ENCODE measurements around the gene MRGPRF. TPM values are rescaled to one million over a fixed set of nuclear protein-coding genes. Genes with fewer than 3 reads are reported as not detected.

MRGPRF gene
- total and polyA plus RNA-seq, 11 donors, result 1.6 to 13.1 (median 3.5) TPM

GRCh38 chr11:69017951-69018350 is 4.9 kb upstream of the MRGPRF start:
- ATAC-seq, result no peak
- H3K27me3 ChIP-seq, result peaks cover 0 to 17% (median 2%) of the 10 kb centered on the region in 9 donors
- WGBS, 4 donors, result 88 to 94% (median 92%) methylated on average over 10 of the region's 10 CpGs
- H3K4me3 ChIP-seq, result no peak overlapping the region
- DNase-seq, result no peak
- peaks cover 0 to 18% (median 6%) of the 10 kb centered on the region in 12 donors for H3K4me1 ChIP-seq
- no peaks in the 10 kb centered on the region for H3K9me3 ChIP-seq
- TF ChIP-seq, protein P1, sequence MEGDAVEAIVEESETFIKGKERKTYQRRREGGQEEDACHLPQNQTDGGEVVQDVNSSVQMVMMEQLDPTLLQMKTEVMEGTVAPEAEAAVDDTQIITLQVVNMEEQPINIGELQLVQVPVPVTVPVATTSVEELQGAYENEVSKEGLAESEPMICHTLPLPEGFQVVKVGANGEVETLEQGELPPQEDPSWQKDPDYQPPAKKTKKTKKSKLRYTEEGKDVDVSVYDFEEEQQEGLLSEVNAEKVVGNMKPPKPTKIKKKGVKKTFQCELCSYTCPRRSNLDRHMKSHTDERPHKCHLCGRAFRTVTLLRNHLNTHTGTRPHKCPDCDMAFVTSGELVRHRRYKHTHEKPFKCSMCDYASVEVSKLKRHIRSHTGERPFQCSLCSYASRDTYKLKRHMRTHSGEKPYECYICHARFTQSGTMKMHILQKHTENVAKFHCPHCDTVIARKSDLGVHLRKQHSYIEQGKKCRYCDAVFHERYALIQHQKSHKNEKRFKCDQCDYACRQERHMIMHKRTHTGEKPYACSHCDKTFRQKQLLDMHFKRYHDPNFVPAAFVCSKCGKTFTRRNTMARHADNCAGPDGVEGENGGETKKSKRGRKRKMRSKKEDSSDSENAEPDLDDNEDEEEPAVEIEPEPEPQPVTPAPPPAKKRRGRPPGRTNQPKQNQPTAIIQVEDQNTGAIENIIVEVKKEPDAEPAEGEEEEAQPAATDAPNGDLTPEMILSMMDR (IDR thresholded peaks at IDR 0.05), result no peak
- TF ChIP-seq POLR2A (IDR thresholded peaks at IDR 0.05), result no peak
- H3K27ac ChIP-seq, result peak overlapping the region in 1 of 12 donors; percentile 78
- no peaks in the 10 kb centered on the region for H3K36me3 ChIP-seq
- intact Hi-C loops (cut with DNase I), result no loop called here

- H3K27ac ChIP-seq, result peak overlapping the region in 10 of 12 donors; percentile 74 to 93 (median 78)
- no peaks in the 10 kb centered on the region for H3K9me3 ChIP-seq
- no peak for DNase-seq
- WGBS, 4 donors, result 75 to 86% (median 79%) methylated on average over 9 of the region's 9 CpGs
- H3K36me3 ChIP-seq, result no peaks in the 10 kb centered on the region
- ATAC-seq, result no peak
- intact Hi-C loops (cut with DNase I), result loop anchor here in 2 of 10 donors (5.0 kb wide), 2 partner anchors 72 to 123 kb away; no protein-coding TSS in a partner anchor
- H3K27me3 ChIP-seq, result peaks cover 0 to 43% (median 4%) of the 10 kb centered on the region in 9 donors
- no peak overlapping the region for H3K4me3 ChIP-seq
- peaks cover 0 to 39% (median 22%) of the 10 kb centered on the region in 12 donors for H3K4me1 ChIP-seq
- TF ChIP-seq, protein P1 (IDR thresholded peaks at IDR 0.05), result no peak
- TF ChIP-seq POLR2A (IDR thresholded peaks at IDR 0.05), result no peak
Measured at GRCh38 chr11:69014898-69015549, 2.0 kb upstream of the MRGPRF start.

DNA sequence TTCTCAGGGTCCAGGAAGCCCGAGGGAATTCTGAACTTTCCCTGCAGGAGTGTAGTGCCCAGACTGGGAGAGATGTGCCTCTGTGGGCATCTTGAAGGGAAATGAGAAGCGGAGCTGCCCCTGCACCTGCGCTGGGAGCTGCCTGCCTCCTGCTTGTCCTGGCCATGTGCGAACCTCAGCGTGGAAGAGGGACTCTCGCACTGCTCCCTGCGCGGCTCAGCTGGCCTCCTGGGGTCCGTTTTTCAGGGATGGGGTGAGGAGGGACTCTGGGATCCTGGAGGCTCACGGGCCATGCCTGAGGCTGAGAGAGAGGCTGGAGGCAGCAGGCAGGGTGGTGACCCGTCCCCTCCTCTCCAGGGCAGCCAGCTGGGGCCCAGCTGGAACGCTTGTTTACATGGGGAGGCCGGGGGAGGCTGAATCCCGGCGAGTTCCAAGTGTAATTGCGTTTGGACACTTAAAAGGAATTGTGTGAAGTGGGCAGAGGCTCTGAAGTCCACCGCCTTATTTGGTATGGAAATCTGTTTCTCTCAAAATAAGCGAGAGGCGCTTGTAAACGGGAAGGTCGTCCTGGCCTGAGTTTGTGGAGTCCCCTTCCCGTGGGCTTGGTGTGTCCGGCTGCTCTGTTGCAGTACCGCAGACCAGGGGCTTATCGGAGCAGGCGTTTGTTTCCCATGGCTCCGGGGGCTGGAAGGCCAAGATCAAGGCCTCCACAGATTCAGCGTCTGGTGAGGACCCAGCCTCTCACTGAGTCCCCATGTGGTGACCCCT is 1.2 kb upstream of the MRGPRF start:
- peak; percentile 68 to 87 (median 85) for DNase-seq
- H3K4me1 ChIP-seq, result peaks cover 0 to 44% (median 23%) of the 10 kb centered on the region in 12 donors
- H3K27ac ChIP-seq, result peak overlapping the region in 11 of 12 donors; percentile 42 to 93 (median 78)
- ATAC-seq, result peak; percentile 21 to 70 (median 46)
- H3K4me3 ChIP-seq, result peak overlapping the region in 7 of 12 donors; percentile 45 to 65 (median 57)
- H3K36me3 ChIP-seq, result no peaks in the 10 kb centered on the region
- no peak for TF ChIP-seq POLR2A (IDR thresholded peaks at IDR 0.05)
- TF ChIP-seq, protein P1 (IDR thresholded peaks at IDR 0.05), result no peak
- intact Hi-C loops (cut with DNase I), result loop anchor here in 2 of 10 donors (5.0 kb wide), 2 partner anchors 73 to 122 kb away; no protein-coding TSS in a partner anchor
- 51 to 70% (median 56%) methylated on average over 24 to 28 of the region's 28 CpGs for WGBS, 4 donors
- H3K27me3 ChIP-seq, result peaks cover 0 to 43% (median 4%) of the 10 kb centered on the region in 9 donors
- H3K9me3 ChIP-seq, result no peaks in the 10 kb centered on the region
